HepG2 (cell line): ENCODE data around the gene TMEM250. TPM values are rescaled to one million over a fixed set of nuclear protein-coding genes. Genes with fewer than 3 reads are reported as not detected.
"Not testable (repeated sequence)": the region's sequence is repeated elsewhere in the genome, so short reads cannot be mapped to it uniquely, and the experiment has no call there.

Experiments used
- ATAC-seq: fragments of 200-7000 bp; cut with Tn5 transposase; 3 replicates; pipeline ENCODE4 v1.9.1; 2020; ENCODE audit warnings: mild to moderate bottlenecking, moderate library complexity
- BruUV-seq: library from RNA; stranded (reverse); fragments of 400-500 nt; replicated peaks from 2 replicates; lab custom pipeline; 2021; lab: Mats Ljungman, UMichigan
- CTCF ChIA-PET: fragments of 300-600 bp; formaldehyde crosslinking; extraction: SDS; loops from one replicate; lab custom pipeline; 2021; ENCODE audit warnings: low total read pairs, inconsistent platforms, low intra/inter-chr PET ratio; lab: Yijun Ruan, JAX
- POLR2A ChIA-PET: fragments of 350-600 bp; sonication (Branson Sonifier 250); formaldehyde crosslinking; loops from one replicate; lab custom pipeline; 2020; ENCODE audit warnings: antibody characterized with exemption, inconsistent platforms; lab: Yijun Ruan, JAX
- DNase-seq: peaks from one replicate; pipeline ENCODE4 v3.0.0-alpha.2; 2015; ENCODE audit warnings: low spot score
- FAIRE-seq: peaks from 3 replicates; lab custom pipeline; 2011; peaks lifted over from hg19 to GRCh38; lab: Jason Lieb, UNC
- H2AFZ ChIP-seq: one replicate; pipeline ENCODE4 v1.6.1; 2011; ENCODE audit warnings: low read length, inconsistent platforms
- H3K27ac ChIP-seq: fragments of 300-600 bp; 3 replicates; pipeline ENCODE4 v1.8.0; 2011; ENCODE audit warnings: mixed run types, mild to moderate bottlenecking, mixed read lengths, low read length, inconsistent platforms; ENCODE audit not compliant: insufficient read depth; ENCODE audit errors: extremely low read length
- H3K27me3 ChIP-seq, 2 experiments: fragments of 200-600 bp in 1 of 2; 2 replicates in 1 of 2; 3 replicates in 1 of 2; pipeline versions ENCODE4 v1.6.0 to v1.8.0; 2011; ENCODE audit warnings: low read length in 2 of 2, mild to moderate bottlenecking in 2 of 2, moderate library complexity in 2 of 2, inconsistent platforms in 1 of 2; ENCODE audit not compliant: insufficient read depth in 2 of 2, control insufficient read depth in 1 of 2
- H3K36me3 ChIP-seq, 2 experiments: fragments of 200-600 bp in 1 of 2; replicated peaks in 1 of 2; 2 replicates in 1 of 2; 3 replicates in 1 of 2; pipeline versions ENCODE4 v1.5.1 to v1.8.0; 2011; ENCODE audit warnings: low read length in 2 of 2, inconsistent platforms in 1 of 2; ENCODE audit not compliant: insufficient read depth in 2 of 2, control insufficient read depth in 1 of 2
- H3K4me1 ChIP-seq: 2 replicates; pipeline ENCODE4 v1.5.1; 2012; ENCODE audit warnings: low read length, inconsistent platforms; ENCODE audit not compliant: insufficient read depth
- H3K4me2 ChIP-seq: 2 replicates; pipeline ENCODE4 v1.6.0; 2011; ENCODE audit warnings: low read depth, low read length, inconsistent platforms
- H3K4me3 ChIP-seq, 3 experiments: fragments of 200-600 bp in 1 of 3; sonication (generic), shearing (Covaris generic) in 1 of 3; replicated peaks in 1 of 3; 2 replicates each; pipeline ENCODE4 v1.5.1; 2011 to 2016; ENCODE audit warnings: low read length in 3 of 3, inconsistent platforms in 2 of 3, low read depth in 2 of 3, mild to moderate bottlenecking in 2 of 3, control low read depth in 1 of 3, mixed read lengths in 1 of 3; ENCODE audit not compliant: insufficient read depth in 1 of 3
- H3K79me2 ChIP-seq: one replicate; pipeline ENCODE4 v1.6.1; 2011; ENCODE audit warnings: low read length, inconsistent platforms; ENCODE audit not compliant: insufficient read depth
- H3K9ac ChIP-seq: 2 replicates; pipeline ENCODE4 v1.6.0; 2011; ENCODE audit warnings: mild to moderate bottlenecking, low read depth, low read length, inconsistent platforms; ENCODE audit not compliant: insufficient read depth
- H3K9me3 ChIP-seq: 2 replicates; pipeline ENCODE4 v1.5.1; 2012; ENCODE audit warnings: mild to moderate bottlenecking, low read length
- H4K20me1 ChIP-seq: 2 replicates; pipeline ENCODE4 v1.6.0; 2011; ENCODE audit warnings: inconsistent platforms, mild to moderate bottlenecking, low read length, moderate library complexity; ENCODE audit not compliant: insufficient read depth
- ARNT2 ChIP-seq: sonication (generic); formaldehyde crosslinking; IDR thresholded peaks from 2 replicates; pipeline ENCODE4 v1.8.0; 2022; ENCODE audit warnings: mild to moderate bottlenecking, low read depth, missing genetic modification reagents, moderate library complexity
- CAMTA2 ChIP-seq: sonication (generic); formaldehyde crosslinking; IDR thresholded peaks from 2 replicates; pipeline ENCODE4 v1.4.0; 2020; ENCODE audit warnings: mild to moderate bottlenecking, missing genetic modification reagents, borderline replicate concordance
- CHD4 ChIP-seq: fragments of 200-600 bp; sonication (generic); IDR thresholded peaks from 2 replicates; pipeline ENCODE4 v1.7.0; 2017; ENCODE audit warnings: mild to moderate bottlenecking, low read length, borderline replicate concordance
- MED13 ChIP-seq: sonication (generic); formaldehyde crosslinking; IDR thresholded peaks from 2 replicates; pipeline ENCODE4 v1.5.0; 2020; ENCODE audit warnings: missing genetic modification reagents
- PAWR ChIP-seq: sonication (generic); formaldehyde crosslinking; IDR thresholded peaks from 2 replicates; pipeline ENCODE4 v1.4.0; 2020; ENCODE audit warnings: missing genetic modification reagents, mild to moderate bottlenecking, borderline replicate concordance
- RFXAP ChIP-seq: sonication (generic); formaldehyde crosslinking; IDR thresholded peaks from 2 replicates; pipeline ENCODE4 v1.4.0; 2020; ENCODE audit warnings: missing genetic modification reagents, borderline replicate concordance
- ZMYM2 ChIP-seq: sonication (generic); formaldehyde crosslinking; IDR thresholded peaks from 2 replicates; pipeline ENCODE4 v1.8.0; 2022; ENCODE audit warnings: mild to moderate bottlenecking, missing genetic modification reagents
- ZNF24 ChIP-seq: fragments of 450-650 bp; IDR thresholded peaks from 2 replicates; pipeline ENCODE4 v1.6.1; 2017; ENCODE audit warnings: antibody characterized with exemption, mild to moderate bottlenecking
- ZNF75D ChIP-seq: sonication (generic); formaldehyde crosslinking; IDR thresholded peaks from 2 replicates; pipeline ENCODE4 v1.8.1; 2023; ENCODE audit warnings: missing genetic modification reagents, mild to moderate bottlenecking, borderline replicate concordance
- ZNF83 ChIP-seq: sonication (generic); formaldehyde crosslinking; IDR thresholded peaks from 2 replicates; pipeline ENCODE4 v1.4.0; 2020; ENCODE audit warnings: missing genetic modification reagents, mild to moderate bottlenecking, borderline replicate concordance
- WGBS: methylation state at CpG from one replicate; pipeline ENCODE4 v1.1.6; 2017; ENCODE audit warnings: low lambda C conversion rate; 5-methylcytosine and 5-hydroxymethylcytosine counted together
- in situ Hi-C: cut with HindIII; loops from 2 replicates; pipeline ENCODE4 v1.10.0; 2017; ENCODE audit warnings: low pct_unique_long_range_greater_than_20kb; ENCODE audit not compliant: extremely low pct_ligation_motif_present
- intact Hi-C: fragments of 100-400 bp; cut with micrococcal nuclease; formaldehyde crosslinking; loops from one replicate; pipeline ENCODE4 v1.10.0; 2022; ENCODE audit not compliant: unreplicated experiment
- polyA plus RNA-seq, 8 experiments: library from polyadenylated mRNA; depleted of rRNA in 3 of 8; stranded (reverse) in 7 of 8; unstranded in 1 of 8; fragments of >200 nt; fragmentation: Illumina TruSeq in 4 of 8; extraction: Trizol in 4 of 8; gene quantifications; 2 replicates each; pipeline versions ENCODE4 v1.2.1 to v1.2.3, GENCODE V29; 2011 to 2016; ENCODE audit warnings: low read depth in 4 of 8, missing spikeins in 1 of 8, mixed read lengths in 1 of 8; ENCODE audit not compliant: insufficient read depth in 1 of 8
- total RNA-seq, 5 experiments: library from RNA; depleted of rRNA; stranded (reverse); fragments of >200 nt; fragmentation: Illumina TruSeq; extraction: Trizol; gene quantifications; 2 replicates each; pipeline ENCODE4 v1.2.3, GENCODE V29; 2016; ENCODE audit warnings: low read depth in 1 of 5
- TF ChIP-seq, protein P1 (sequence below): sonication (generic); formaldehyde crosslinking; IDR thresholded peaks from 2 replicates; pipeline ENCODE4 v1.8.1; 2023; ENCODE audit warnings: mild to moderate bottlenecking, inconsistent platforms, moderate library complexity, missing genetic modification reagents, borderline replicate concordance
- TF ChIP-seq, protein P2 (sequence below): sonication (generic); formaldehyde crosslinking; conservative IDR thresholded peaks from 2 replicates; pipeline ENCODE4 v1.8.1; 2023; ENCODE audit warnings: missing genetic modification reagents
- TF ChIP-seq, protein P3 (sequence below): sonication (generic); formaldehyde crosslinking; IDR thresholded peaks from 2 replicates; pipeline ENCODE4 v1.4.0; 2020; ENCODE audit warnings: missing genetic modification reagents

TMEM250 gene
- total and polyA plus RNA-seq, 2 of the 13 experiments (the other 11 are each of a cell fraction or from before 2014, with no cell fraction given) = 5.5 to 13.9 TPM

DNA sequence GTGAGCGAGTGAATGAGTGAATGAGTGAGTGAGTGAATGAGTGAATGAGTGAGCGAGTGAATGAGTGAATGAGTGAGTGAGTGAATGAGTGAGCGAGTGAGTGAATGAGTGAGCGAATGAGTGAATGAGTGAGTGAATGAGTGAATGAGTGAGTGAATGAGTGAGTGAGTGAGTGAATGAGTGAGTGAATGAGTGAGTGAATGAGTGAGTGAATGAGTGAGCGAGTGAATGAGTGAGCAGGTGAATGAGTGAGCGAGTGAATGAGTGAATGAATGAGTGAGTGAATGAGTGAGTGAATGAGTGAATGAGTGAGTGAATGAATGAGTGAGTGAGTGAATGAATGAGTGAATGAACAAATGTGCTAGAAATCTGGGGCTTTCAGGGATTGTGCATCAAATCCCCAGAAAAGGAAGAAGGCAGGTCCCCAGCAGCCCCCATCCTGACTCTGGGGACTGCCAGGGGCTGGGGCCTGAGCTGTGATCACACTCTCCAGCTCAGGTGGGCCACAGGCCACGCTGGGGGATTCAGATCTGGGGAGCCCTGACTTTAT, 32.1 kb upstream of the TMEM250 start:
- in situ Hi-C loops, ATAC-seq, BruUV-seq, H3K9ac ChIP-seq, H3K36me3 ChIP-seq, H3K4me3 ChIP-seq, POLR2A ChIA-PET, H3K9me3 ChIP-seq, H2AFZ ChIP-seq, H3K27ac ChIP-seq, intact Hi-C loops, H3K79me2 ChIP-seq, FAIRE-seq, DNase-seq, H3K4me2 ChIP-seq, CTCF ChIA-PET, H4K20me1 ChIP-seq: not testable (repeated sequence)
- 42% methylated on average over 6 of the region's 7 CpGs for WGBS
- H3K4me1 ChIP-seq = peaks cover 15% of the 10 kb centered on the region
- TF ChIP-seq ZNF24 = peak; percentile 80
- peaks cover 8 to 62% of the 10 kb centered on the region in 2 experiments; a peak in 4 of 5 replicates for H3K27me3 ChIP-seq

GRCh38 chr9:136149853-136150252, 31.2 kb upstream of the TMEM250 start:
- H3K36me3 ChIP-seq = no peaks in the 10 kb centered on the region
- no peak overlapping the region for H3K4me3 ChIP-seq
- no peaks in the 10 kb centered on the region for H3K79me2 ChIP-seq
- 65% methylated on average over 4 of the region's 9 CpGs for WGBS
- no peak for ATAC-seq
- ChIA-PET POLR2A (no interaction called here), CTCF (no interaction called here)
- no peak overlapping the region for H3K27ac ChIP-seq
- no peaks in the 10 kb centered on the region for H3K9me3 ChIP-seq
- peaks cover 15% of the 10 kb centered on the region for H3K4me1 ChIP-seq
- no peak overlapping the region for H2AFZ ChIP-seq
- no peak for DNase-seq
- no peak overlapping the region for H3K4me2 ChIP-seq
- intact Hi-C loops (no loop called here), in situ Hi-C loops (no loop called here)
- no peaks in the 10 kb centered on the region for H4K20me1 ChIP-seq
- FAIRE-seq = no peak
- BruUV-seq = no TSS peak
- H3K27me3 ChIP-seq = peaks cover 2 to 62% of the 10 kb centered on the region in 2 experiments; a peak in 4 of 5 replicates
- no peak overlapping the region for H3K9ac ChIP-seq
- no peak for TF ChIP-seq ZMYM2 (CRISPR knock-in tag)
- no peak for TF ChIP-seq ZNF83
- no peak for TF ChIP-seq MED13
- TF ChIP-seq ARNT2 (CRISPR knock-in tag) = no peak
- TF ChIP-seq CAMTA2 (CRISPR knock-in tag) = no peak
- TF ChIP-seq, protein P1, sequence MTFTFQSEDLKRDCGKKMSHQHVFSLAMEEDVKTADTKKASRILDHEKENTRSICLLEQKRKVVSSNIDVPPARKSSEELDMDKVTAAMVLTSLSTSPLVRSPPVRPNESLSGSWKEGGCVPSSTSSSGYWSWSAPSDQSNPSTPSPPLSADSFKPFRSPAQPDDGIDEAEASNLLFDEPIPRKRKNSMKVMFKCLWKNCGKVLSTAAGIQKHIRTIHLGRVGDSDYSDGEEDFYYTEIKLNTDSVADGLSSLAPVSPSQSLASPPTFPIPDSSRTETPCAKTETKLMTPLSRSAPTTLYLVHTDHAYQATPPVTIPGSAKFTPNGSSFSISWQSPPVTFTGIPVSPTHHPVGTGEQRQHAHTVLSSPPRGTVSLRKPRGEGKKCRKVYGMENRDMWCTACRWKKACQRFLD (CRISPR knock-in tag) = no peak
- TF ChIP-seq, protein P2, sequence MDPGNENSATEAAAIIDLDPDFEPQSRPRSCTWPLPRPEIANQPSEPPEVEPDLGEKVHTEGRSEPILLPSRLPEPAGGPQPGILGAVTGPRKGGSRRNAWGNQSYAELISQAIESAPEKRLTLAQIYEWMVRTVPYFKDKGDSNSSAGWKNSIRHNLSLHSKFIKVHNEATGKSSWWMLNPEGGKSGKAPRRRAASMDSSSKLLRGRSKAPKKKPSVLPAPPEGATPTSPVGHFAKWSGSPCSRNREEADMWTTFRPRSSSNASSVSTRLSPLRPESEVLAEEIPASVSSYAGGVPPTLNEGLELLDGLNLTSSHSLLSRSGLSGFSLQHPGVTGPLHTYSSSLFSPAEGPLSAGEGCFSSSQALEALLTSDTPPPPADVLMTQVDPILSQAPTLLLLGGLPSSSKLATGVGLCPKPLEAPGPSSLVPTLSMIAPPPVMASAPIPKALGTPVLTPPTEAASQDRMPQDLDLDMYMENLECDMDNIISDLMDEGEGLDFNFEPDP (CRISPR knock-in tag) = no peak
- no peak for TF ChIP-seq RFXAP (CRISPR knock-in tag)
- TF ChIP-seq CHD4 = no peak
- TF ChIP-seq PAWR (CRISPR knock-in tag) = no peak
- no peak for TF ChIP-seq ZNF75D (CRISPR knock-in tag)
- TF ChIP-seq, protein P3, sequence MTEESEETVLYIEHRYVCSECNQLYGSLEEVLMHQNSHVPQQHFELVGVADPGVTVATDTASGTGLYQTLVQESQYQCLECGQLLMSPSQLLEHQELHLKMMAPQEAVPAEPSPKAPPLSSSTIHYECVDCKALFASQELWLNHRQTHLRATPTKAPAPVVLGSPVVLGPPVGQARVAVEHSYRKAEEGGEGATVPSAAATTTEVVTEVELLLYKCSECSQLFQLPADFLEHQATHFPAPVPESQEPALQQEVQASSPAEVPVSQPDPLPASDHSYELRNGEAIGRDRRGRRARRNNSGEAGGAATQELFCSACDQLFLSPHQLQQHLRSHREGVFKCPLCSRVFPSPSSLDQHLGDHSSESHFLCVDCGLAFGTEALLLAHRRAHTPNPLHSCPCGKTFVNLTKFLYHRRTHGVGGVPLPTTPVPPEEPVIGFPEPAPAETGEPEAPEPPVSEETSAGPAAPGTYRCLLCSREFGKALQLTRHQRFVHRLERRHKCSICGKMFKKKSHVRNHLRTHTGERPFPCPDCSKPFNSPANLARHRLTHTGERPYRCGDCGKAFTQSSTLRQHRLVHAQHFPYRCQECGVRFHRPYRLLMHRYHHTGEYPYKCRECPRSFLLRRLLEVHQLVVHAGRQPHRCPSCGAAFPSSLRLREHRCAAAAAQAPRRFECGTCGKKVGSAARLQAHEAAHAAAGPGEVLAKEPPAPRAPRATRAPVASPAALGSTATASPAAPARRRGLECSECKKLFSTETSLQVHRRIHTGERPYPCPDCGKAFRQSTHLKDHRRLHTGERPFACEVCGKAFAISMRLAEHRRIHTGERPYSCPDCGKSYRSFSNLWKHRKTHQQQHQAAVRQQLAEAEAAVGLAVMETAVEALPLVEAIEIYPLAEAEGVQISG (CRISPR knock-in tag) = no peak
